ENCODE data around the gene TEKTIP1.

DNA sequence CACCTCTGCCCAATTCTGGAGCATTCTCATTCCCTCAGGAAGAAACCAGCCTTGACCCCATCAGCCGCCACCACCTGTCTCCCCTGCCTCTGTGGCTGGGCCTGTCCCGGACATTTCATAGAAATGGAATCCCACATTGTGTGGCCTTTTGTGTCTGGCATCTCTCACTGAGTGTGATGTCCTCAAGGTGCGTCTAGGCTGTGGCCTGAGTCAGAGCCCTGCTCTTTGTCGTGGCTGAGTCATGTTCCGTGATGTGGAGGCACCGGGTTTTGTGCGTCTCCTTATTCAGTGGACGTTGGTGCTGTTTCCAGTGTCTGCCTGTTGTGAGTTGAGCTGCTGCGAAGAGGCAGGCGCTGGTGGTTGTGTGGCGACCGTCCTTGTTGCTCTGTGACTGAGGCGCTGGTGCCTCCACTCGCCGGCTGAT, 29.4 kb upstream of the TEKTIP1 start:
- TF ChIP-seq POLR2A (IDR thresholded peaks at IDR 0.05), result no peak
- TF ChIP-seq, protein P1, sequence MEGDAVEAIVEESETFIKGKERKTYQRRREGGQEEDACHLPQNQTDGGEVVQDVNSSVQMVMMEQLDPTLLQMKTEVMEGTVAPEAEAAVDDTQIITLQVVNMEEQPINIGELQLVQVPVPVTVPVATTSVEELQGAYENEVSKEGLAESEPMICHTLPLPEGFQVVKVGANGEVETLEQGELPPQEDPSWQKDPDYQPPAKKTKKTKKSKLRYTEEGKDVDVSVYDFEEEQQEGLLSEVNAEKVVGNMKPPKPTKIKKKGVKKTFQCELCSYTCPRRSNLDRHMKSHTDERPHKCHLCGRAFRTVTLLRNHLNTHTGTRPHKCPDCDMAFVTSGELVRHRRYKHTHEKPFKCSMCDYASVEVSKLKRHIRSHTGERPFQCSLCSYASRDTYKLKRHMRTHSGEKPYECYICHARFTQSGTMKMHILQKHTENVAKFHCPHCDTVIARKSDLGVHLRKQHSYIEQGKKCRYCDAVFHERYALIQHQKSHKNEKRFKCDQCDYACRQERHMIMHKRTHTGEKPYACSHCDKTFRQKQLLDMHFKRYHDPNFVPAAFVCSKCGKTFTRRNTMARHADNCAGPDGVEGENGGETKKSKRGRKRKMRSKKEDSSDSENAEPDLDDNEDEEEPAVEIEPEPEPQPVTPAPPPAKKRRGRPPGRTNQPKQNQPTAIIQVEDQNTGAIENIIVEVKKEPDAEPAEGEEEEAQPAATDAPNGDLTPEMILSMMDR (IDR thresholded peaks at IDR 0.05), result no peak
